Psoas muscle (tissue), 8 donors: ENCODE results near the gene ALX1. TPM values are rescaled to one million over a fixed set of nuclear protein-coding genes. Genes with fewer than 3 reads are reported as not detected.

Source experiments
- ATAC-seq, 4 donors: fragments of 200-7000 bp; cut with Tn5 transposase; one replicate each; pipeline ENCODE4 v1.9.1; 2020; ENCODE audit warnings: moderate library complexity in 3 of 4, mild to moderate bottlenecking in 2 of 4
- DNase-seq, 2 donors: peaks; one replicate each; pipeline ENCODE4 v3.0.0-alpha.2; 2020
- H3K27ac ChIP-seq: fragments of 200-600 bp; one replicate; pipeline ENCODE4 v1.8.0; 2022
- H3K27me3 ChIP-seq, 3 donors: fragments of 200-600 bp in 1 of 3; one replicate each; pipeline versions ENCODE4 v1.6.1 to v1.8.0; 2013 to 2022; ENCODE audit warnings: low read length in 2 of 3, mild to moderate bottlenecking in 2 of 3, moderate library complexity in 1 of 3; ENCODE audit not compliant: insufficient read depth in 3 of 3
- H3K36me3 ChIP-seq, 2 donors: fragments of 200-600 bp in 1 of 2; one replicate each; pipeline versions ENCODE4 v1.6.1 to v1.8.0; 2013 to 2022; ENCODE audit warnings: low read depth in 1 of 2, mild to moderate bottlenecking in 1 of 2, moderate library complexity in 1 of 2; ENCODE audit not compliant: insufficient read depth in 1 of 2
- H3K4me1 ChIP-seq: fragments of 200-600 bp; one replicate; pipeline ENCODE4 v1.8.0; 2022
- H3K4me3 ChIP-seq: fragments of 200-600 bp; one replicate; pipeline ENCODE4 v1.8.0; 2022; ENCODE audit warnings: mild to moderate bottlenecking
- H3K9me3 ChIP-seq: fragments of 200-600 bp; one replicate; pipeline ENCODE4 v1.8.0; 2022
- CTCF ChIP-seq: fragments of 200-600 bp; IDR thresholded peaks from one replicate; pipeline ENCODE4 v1.8.0; 2022; ENCODE audit warnings: antibody characterized with exemption
- WGBS, 3 donors: extraction: QIAGEN DNeasy Blood & Tissue Kit; methylation state at CpG; one replicate each; pipeline versions ENCODE4 v1.1.6 to v1.1.7; 2013; 5-methylcytosine and 5-hydroxymethylcytosine counted together
- intact Hi-C, 2 donors: fragments of 100-400 bp; cut with DNase I; formaldehyde crosslinking; loops; one replicate each; pipeline versions ENCODE4 v1.11.0 to v1.14.2; 2022
- polyA plus RNA-seq, 3 donors: library from polyadenylated mRNA; stranded (reverse); fragments of 200-250 nt; gene quantifications; one replicate each; pipeline ENCODE4 v1.2.3, GENCODE V29; 2013
- total RNA-seq, 4 donors: library from RNA; stranded (reverse); fragmentation: NEBNext Ultra II Directional in 2 of 4; extraction: Animal tissue kit (Norgen Biotek cat#: 25700) in 2 of 4; gene quantifications; one replicate each; pipeline versions ENCODE4 v1.2.1 to v1.2.4, GENCODE V29; 2021 to 2023
- donor health status: healthy with polysubstance abuse.
- donor health status: DM: no; HTN: no; CAD: no; lungs with moderate emphysema.
- donor health status: Bipolar disorder and iron deficiency.
- donor health status: healthy.
- donor health status: DM: yes; HTN: yes; CAD: no.
- donor health status: DM: no; HTN: no; CAD: no.
- donor health status: DM: no; HTN: no; CAD: no.
- donor health status: DM: yes; HTN: yes; CAD: no.

ALX1 gene
- total and polyA plus RNA-seq, 7 donors: 0.11 to 0.36 (median 0.19) TPM; not detected in 4

- peaks cover 3 to 67% (median 18%) of the 10 kb centered on the region in 3 donors for H3K27me3 ChIP-seq
- no peaks in the 10 kb centered on the region for H3K36me3 ChIP-seq
- no peak for TF ChIP-seq CTCF
- H3K4me3 ChIP-seq: no peak overlapping the region
- H3K4me1 ChIP-seq: no peaks in the 10 kb centered on the region
- no peaks in the 10 kb centered on the region for H3K9me3 ChIP-seq
- WGBS, 3 donors: 17 to 24% (median 24%) methylated on average over 11 of the region's 11 CpGs
- H3K27ac ChIP-seq: no peak overlapping the region
- ATAC-seq: no peak
- intact Hi-C loops: no loop called here
- DNase-seq: no peak
Observed at GRCh38 chr12:85281636-85282312, 1.8 kb downstream of the ALX1 start.

GRCh38 chr12:85283560-85283959 lies 3.5 kb downstream of the ALX1 start:
- TF ChIP-seq CTCF: no peak
- Histone ChIP-seq H3K36me3 (no peaks in the 10 kb centered on the region), H3K27ac (no peak overlapping the region), H3K4me1 (no peaks in the 10 kb centered on the region), H3K4me3 (no peak overlapping the region), H3K9me3 (no peaks in the 10 kb centered on the region), H3K27me3 (peaks cover 3 to 50% (median 12%) of the 10 kb centered on the region in 3 donors)
- DNase-seq: no peak
- 62 to 64% (median 63%) methylated on average over 6 of the region's 6 CpGs for WGBS, 3 donors
- intact Hi-C loops: no loop called here
- ATAC-seq: no peak

DNA sequence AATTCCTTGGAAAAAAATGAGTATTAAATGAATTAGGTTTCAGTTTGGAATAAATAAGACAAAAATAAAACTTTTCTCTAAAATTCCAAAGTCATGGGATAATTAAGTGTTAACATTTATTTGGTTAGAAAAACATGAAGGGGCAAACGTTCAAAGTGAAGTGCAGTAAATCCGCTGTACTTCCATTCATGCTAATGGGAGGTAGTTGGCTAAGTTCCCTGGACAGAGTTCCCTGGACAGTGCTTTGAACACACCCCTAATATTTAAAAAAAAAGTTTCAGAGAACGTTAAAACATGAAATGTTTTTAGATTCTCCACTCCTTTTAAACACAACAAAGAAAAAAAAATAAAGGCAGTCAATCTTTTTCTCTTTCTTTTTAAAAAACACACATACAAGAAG lies 16.3 kb downstream of the ALX1 start:
- H3K36me3 ChIP-seq: no peaks in the 10 kb centered on the region
- H3K27me3 ChIP-seq: peaks cover 0 to 2% (median 0%) of the 10 kb centered on the region in 3 donors
- intact Hi-C loops: no loop called here
- 11 to 15% (median 11%) methylated on average over 3 of the region's 3 CpGs for WGBS, 3 donors
- TF ChIP-seq CTCF: no peak
- H3K4me1 ChIP-seq: no peaks in the 10 kb centered on the region
- no peaks in the 10 kb centered on the region for H3K9me3 ChIP-seq
- ATAC-seq: no peak
- H3K27ac ChIP-seq: no peak overlapping the region
- H3K4me3 ChIP-seq: no peak overlapping the region
- no peak for DNase-seq

GRCh38 chr12:85299053-85299452 lies 19.0 kb downstream of the ALX1 start:
- Histone ChIP-seq H3K4me1 (no peaks in the 10 kb centered on the region), H3K4me3 (no peak overlapping the region), H3K9me3 (no peaks in the 10 kb centered on the region), H3K27me3 (no peaks in the 10 kb centered on the region), H3K27ac (no peak overlapping the region), H3K36me3 (no peaks in the 10 kb centered on the region)
- TF ChIP-seq CTCF: no peak
- DNase-seq (no peak), ATAC-seq (no peak)
- intact Hi-C loops: no loop called here
- WGBS, 3 donors: 50 to 54% (median 52%) methylated on average over 2 of the region's 2 CpGs

- 61 to 66% (median 66%) methylated on average over 7 of the region's 7 CpGs for WGBS, 3 donors
- H3K36me3 ChIP-seq: no peaks in the 10 kb centered on the region
- no peak for DNase-seq
- no peak for TF ChIP-seq CTCF
- H3K9me3 ChIP-seq: no peaks in the 10 kb centered on the region
- no peak overlapping the region for H3K27ac ChIP-seq
- no peak for ATAC-seq
- H3K4me3 ChIP-seq: no peak overlapping the region
- no peaks in the 10 kb centered on the region for H3K4me1 ChIP-seq
- intact Hi-C loops: no loop called here
- no peaks in the 10 kb centered on the region for H3K27me3 ChIP-seq
Observed at GRCh38 chr12:85301051-85301450, 21.0 kb downstream of the ALX1 start.
